Mononuclear cell (primary cell): ENCODE results near the gene TMEM45B. TPM values are rescaled to one million over a fixed set of nuclear protein-coding genes. Genes with fewer than 3 reads are reported as not detected.
"Not testable (repeated sequence)": the region's sequence is repeated elsewhere in the genome, so short reads cannot be mapped to it uniquely, and the experiment has no call there.

Source experiments
- H3K27me3 ChIP-seq: 2 replicates; pipeline ENCODE4 v1.6.0; 2011; ENCODE audit warnings: low read length, control low read depth; ENCODE audit not compliant: insufficient read depth
- H3K4me1 ChIP-seq: 2 replicates; pipeline ENCODE4 v1.5.1; 2011; ENCODE audit warnings: mild to moderate bottlenecking, low read length, control low read depth; ENCODE audit not compliant: insufficient read depth
- H3K4me3 ChIP-seq: 2 replicates; pipeline ENCODE4 v1.5.1; 2011; ENCODE audit warnings: mild to moderate bottlenecking, low read length, moderate library complexity
- H3K9me3 ChIP-seq: 2 replicates; pipeline ENCODE4 v1.5.1; 2011; ENCODE audit warnings: low read depth, mild to moderate bottlenecking, control low read depth, low read length
- total RNA-seq: library from RNA; depleted of rRNA; stranded (reverse); fragments of >200 nt; gene quantifications from one replicate; pipeline ENCODE4 v1.2.3, GENCODE V29; 2012

The TMEM45B gene
- total RNA-seq = 3.5 TPM

GRCh38 chr11:129815596-129816461 lies at the start of gene TMEM45B:
Gene TMEM45B, plus strand, starts transcription at chr11:129815848. Its CDS starts 36,635 bp downstream, at chr11:129852483.
- peak within 1 kb of the TSS; percentile 24 for H3K4me3 ChIP-seq
- H3K9me3 ChIP-seq = no peaks in the 10 kb centered on the region
- peaks cover 30% of the 10 kb centered on the region for H3K4me1 ChIP-seq
- peaks cover 22% of the 10 kb centered on the region for H3K27me3 ChIP-seq

DNA sequence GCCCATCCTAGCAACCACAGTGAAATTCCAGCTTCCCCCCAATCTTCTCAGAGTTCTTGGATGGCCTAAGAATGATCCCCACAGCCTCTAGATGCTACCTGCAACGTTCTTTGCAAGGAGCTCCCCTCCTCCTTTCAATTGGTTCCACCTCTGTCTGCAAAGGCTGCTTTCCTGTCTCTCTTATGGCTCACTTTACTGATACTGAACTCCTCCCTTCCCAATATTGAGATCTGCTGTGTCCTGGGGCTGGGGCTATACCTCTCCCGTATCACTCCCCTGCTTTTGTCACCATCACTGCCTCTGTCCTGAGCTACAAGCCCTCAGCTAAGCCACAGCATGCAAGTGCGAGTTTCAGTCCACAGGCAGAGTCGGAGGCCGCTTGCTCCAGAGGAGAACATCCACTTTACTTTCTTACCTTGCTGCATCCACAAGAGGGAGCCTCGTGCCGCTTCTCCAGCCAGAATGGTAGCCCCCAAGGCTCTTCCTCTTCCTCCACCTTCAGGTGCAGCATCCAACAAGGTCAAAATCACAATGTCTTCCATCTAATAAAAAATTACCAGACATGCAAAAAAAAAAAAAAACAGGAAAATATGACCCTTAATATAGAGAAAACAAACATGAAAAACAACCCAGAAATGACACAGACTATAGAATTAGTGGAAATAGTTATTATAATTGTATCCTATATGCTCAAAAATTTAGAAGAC lies 48.6 kb upstream of the TMEM45B start:
- Histone ChIP-seq H3K4me1 (no peaks in the 10 kb centered on the region), H3K9me3 (no peaks in the 10 kb centered on the region), H3K4me3 (no peak overlapping the region), H3K27me3 (no peaks in the 10 kb centered on the region)

DNA sequence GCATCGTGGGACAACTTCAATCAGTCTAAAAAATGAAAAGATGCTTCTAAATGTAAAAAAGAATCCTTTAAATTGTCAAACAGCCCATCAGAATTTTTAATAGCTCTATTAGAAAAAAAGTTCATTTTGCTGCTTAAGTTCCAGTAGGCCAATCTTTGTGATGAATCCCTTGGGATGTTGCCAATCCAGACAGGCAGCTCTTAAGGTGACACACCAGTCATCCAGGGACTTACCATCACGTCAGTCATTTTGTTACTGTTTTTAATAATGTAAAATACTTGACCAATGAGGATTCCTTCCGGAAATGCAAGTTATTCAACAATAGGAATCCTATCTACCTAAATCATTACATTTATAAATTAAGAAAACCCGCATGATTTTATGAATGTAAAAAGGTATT lies 47.8 kb upstream of the TMEM45B start:
- H3K4me1 ChIP-seq = no peaks in the 10 kb centered on the region
- no peaks in the 10 kb centered on the region for H3K27me3 ChIP-seq
- H3K9me3 ChIP-seq = no peaks in the 10 kb centered on the region
- H3K4me3 ChIP-seq = no peak overlapping the region

GRCh38 chr11:129768356-129768755 lies 47.3 kb upstream of the TMEM45B start:
- H3K4me3 ChIP-seq = no peak overlapping the region
- no peaks in the 10 kb centered on the region for H3K4me1 ChIP-seq
- no peaks in the 10 kb centered on the region for H3K9me3 ChIP-seq
- no peaks in the 10 kb centered on the region for H3K27me3 ChIP-seq

GRCh38 chr11:129769059-129769458 lies 46.6 kb upstream of the TMEM45B start:
- no peak overlapping the region for H3K4me3 ChIP-seq
- H3K4me1 ChIP-seq = no peaks in the 10 kb centered on the region
- H3K27me3 ChIP-seq = no peaks in the 10 kb centered on the region
- no peaks in the 10 kb centered on the region for H3K9me3 ChIP-seq

GRCh38 chr11:129770993-129771392 lies 44.7 kb upstream of the TMEM45B start:
- H3K4me1 ChIP-seq = no peaks in the 10 kb centered on the region
- H3K9me3 ChIP-seq = no peaks in the 10 kb centered on the region
- H3K4me3 ChIP-seq = no peak overlapping the region
- no peaks in the 10 kb centered on the region for H3K27me3 ChIP-seq

DNA sequence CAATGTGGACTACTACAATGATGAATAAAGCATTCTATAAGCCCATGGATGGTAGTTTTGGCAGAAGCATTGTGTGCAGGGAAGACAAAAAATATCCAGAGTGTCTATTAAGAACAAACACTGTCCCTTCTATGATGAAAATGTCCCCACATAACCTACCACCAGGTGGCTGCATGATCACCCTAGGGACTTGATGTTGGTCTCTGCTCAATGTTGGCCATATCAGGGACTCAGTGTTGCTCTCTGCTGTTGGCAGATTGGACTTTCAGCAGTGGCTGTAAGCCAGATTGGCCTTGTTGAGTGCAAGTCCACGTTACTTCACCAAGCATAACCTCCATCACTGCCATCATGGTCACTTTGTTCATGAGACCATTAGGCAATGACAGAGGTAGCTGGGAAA lies 44.2 kb upstream of the TMEM45B start:
- H3K27me3 ChIP-seq, H3K4me1 ChIP-seq, H3K9me3 ChIP-seq, H3K4me3 ChIP-seq: not testable (repeated sequence)

DNA sequence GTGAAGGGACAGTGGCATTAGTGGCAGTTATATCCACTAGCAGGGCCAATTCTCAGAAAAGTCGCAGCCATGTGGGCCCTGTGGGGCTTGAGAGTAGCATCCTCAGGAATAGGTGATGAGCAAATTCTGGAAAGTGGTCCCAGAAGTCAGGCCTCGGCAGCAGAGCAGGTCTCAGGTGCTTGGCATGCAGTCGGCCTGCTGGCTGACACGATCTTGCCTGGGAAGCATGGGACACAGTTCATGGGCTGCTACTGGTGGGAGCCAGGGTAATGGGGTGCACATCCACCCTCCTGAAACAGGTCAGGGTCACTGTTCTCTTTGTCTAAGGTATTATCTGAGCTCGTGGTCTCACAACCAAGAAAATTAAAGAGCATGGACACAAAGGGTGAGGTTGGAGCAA lies 36.8 kb upstream of the TMEM45B start:
- H3K27me3 ChIP-seq = no peaks in the 10 kb centered on the region
- H3K4me3 ChIP-seq = no peak overlapping the region
- no peaks in the 10 kb centered on the region for H3K9me3 ChIP-seq
- H3K4me1 ChIP-seq = no peaks in the 10 kb centered on the region

- H3K9me3 ChIP-seq = no peaks in the 10 kb centered on the region
- no peaks in the 10 kb centered on the region for H3K27me3 ChIP-seq
- H3K4me1 ChIP-seq = no peaks in the 10 kb centered on the region
- H3K4me3 ChIP-seq = no peak overlapping the region
Observed at GRCh38 chr11:129779342-129779741, 36.3 kb upstream of the TMEM45B start.

DNA sequence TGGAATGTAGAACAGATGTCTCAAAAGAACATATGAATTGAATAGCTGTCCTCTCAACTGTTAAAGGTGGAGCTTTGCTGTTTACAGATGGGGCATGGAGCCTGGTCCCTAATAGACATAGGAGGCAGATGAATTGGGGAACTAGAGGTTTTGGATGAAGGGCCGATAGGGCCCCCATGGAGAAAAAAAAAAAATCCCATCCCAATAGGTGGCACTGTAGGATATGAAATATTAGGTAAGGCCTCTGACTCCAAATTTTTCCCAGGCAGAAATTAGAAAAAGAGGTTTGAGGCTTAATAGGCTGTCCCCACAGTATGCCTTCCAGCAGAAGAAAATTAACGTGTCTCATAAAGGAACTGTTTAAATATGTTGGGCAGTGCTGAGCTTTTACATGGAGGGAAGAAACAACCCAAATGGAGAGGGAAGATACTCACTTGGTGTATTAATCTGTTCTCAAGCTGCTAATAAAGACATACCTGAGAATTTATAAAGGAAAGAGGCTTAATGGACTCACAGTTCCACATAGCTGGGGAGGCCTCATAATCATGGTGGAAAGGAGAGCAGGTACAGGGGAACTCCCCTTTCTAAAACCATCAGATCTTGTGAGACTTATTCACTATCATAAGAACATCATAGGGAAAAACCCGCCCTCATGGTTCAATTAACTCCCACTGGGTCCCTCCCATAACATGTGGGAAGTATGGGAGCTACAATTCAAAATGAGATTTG lies 30.1 kb upstream of the TMEM45B start:
- no peak overlapping the region for H3K4me3 ChIP-seq
- peaks cover 2% of the 10 kb centered on the region for H3K27me3 ChIP-seq
- no peaks in the 10 kb centered on the region for H3K9me3 ChIP-seq
- peaks cover 6% of the 10 kb centered on the region for H3K4me1 ChIP-seq

DNA sequence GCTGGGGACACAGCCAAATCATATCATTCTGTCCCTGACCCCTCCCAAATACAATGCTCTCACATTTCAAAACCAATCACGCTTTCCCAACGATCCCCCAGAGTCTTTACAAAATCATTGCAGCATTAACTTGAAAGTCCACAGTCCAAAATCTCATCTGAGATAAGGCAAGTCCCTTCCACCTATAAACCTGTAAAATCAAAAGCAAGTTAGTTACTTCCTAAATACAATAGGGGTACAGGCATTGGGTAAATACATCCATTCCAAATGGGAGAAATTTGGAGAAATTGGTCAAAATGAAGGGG lies 29.6 kb upstream of the TMEM45B start:
- H3K9me3 ChIP-seq, H3K4me3 ChIP-seq, H3K27me3 ChIP-seq: not testable (repeated sequence)
- peaks cover 10% of the 10 kb centered on the region for H3K4me1 ChIP-seq

GRCh38 chr11:129787532-129788155 lies 28.0 kb upstream of the TMEM45B start:
- Histone ChIP-seq H3K4me3 (no peak overlapping the region), H3K9me3 (no peaks in the 10 kb centered on the region), H3K4me1 (peaks cover 11% of the 10 kb centered on the region), H3K27me3 (peaks cover 2% of the 10 kb centered on the region)

DNA sequence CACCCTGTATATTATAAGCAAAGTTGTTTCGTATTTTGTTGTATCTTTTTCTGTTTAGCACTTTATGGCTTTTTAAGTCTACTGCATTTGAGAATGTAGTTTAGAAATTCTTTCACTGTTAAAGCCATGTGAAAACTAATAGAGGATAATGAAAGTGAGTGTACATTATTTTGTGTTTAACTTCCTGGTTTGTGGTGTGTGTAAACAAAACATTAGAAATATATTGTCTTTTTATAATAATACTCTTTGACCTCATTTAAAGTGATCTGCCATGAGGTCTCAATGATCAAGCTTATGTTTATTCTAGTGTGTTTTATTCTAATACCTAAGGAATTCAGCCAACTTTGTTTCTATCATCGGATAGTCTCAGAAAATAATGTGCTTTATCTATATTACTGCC lies 27.4 kb upstream of the TMEM45B start:
- H3K4me1 ChIP-seq = peaks cover 11% of the 10 kb centered on the region
- no peaks in the 10 kb centered on the region for H3K9me3 ChIP-seq
- peaks cover 2% of the 10 kb centered on the region for H3K27me3 ChIP-seq
- no peak overlapping the region for H3K4me3 ChIP-seq

GRCh38 chr11:129790106-129790505 lies 25.5 kb upstream of the TMEM45B start:
- Histone ChIP-seq H3K4me3 (no peak overlapping the region), H3K27me3 (peaks cover 2% of the 10 kb centered on the region), H3K4me1 (peaks cover 11% of the 10 kb centered on the region), H3K9me3 (no peaks in the 10 kb centered on the region)

- Histone ChIP-seq H3K4me1 (peaks cover 11% of the 10 kb centered on the region), H3K27me3 (peaks cover 2% of the 10 kb centered on the region)
Observed at GRCh38 chr11:129791515-129791914, 24.1 kb upstream of the TMEM45B start.

More at GRCh38 chr11:129791515-129791914, 24.1 kb upstream of the TMEM45B start:
- no peak overlapping the region for H3K4me3 ChIP-seq
- no peaks in the 10 kb centered on the region for H3K9me3 ChIP-seq
